ENCODE data around the gene SLC39A11.

The SLC39A11 gene

GRCh38 chr17:72671016-72671415, 421.5 kb downstream of the SLC39A11 start:
- no peak for DNase-seq

GRCh38 chr17:72667096-72668063, 425.1 kb downstream of the SLC39A11 start:
- no peak for DNase-seq

- no peak for DNase-seq
Measured at GRCh38 chr17:72665852-72666851, 426.3 kb downstream of the SLC39A11 start.

GRCh38 chr17:72662827-72663190, 429.7 kb downstream of the SLC39A11 start:
- DNase-seq = no peak

- DNase-seq = no peak
Measured at GRCh38 chr17:72661945-72662826, 430.3 kb downstream of the SLC39A11 start.

- DNase-seq = peak; percentile 40 to 71
Measured at GRCh38 chr17:72661116-72661944, 431.2 kb downstream of the SLC39A11 start.

DNA sequence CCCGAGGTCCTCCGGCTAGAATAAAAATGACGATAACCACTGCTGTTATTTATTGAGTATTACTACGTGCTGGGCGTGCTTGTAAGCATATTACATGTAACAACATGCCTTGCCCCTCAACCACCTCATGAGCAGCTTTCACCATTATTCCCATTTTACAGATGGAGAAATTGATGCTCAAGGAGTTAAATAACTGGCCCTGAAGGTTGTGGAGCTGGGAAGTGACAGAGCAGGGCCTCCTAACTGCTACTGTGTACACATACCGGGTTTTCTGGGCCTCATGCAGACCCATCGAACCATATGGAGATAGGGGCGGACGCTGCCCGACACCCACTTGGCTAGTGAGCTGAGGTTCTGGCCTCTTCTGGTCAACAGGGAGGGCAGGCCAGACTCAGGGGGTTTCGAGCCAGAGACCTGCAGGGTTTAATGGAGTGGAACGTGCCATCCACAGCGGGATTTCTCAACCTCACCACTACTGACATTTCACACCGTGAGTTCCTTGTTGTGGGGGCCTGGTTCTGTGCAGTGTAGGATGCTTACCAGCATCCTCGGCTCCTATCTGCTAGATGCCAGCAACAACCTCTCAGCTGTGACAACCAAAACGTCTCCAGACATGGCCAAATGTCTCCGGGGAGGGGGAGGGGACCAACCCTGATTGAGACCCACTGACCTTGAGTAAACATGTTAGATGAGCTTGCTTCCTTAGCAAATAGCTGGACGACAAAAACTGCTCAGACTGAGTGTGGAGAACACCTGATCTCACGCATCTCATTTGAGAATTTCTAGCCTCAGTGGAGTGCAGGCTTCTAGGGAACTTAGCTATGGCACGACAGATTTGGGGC, 432.0 kb downstream of the SLC39A11 start:
- no peak for DNase-seq

GRCh38 chr17:72659811-72660210, 432.7 kb downstream of the SLC39A11 start:
- no peak for DNase-seq

- no peak for DNase-seq
Measured at GRCh38 chr17:72658675-72659074, 433.8 kb downstream of the SLC39A11 start.

- no peak for DNase-seq
Measured at GRCh38 chr17:72657467-72658317, 434.8 kb downstream of the SLC39A11 start.

DNA sequence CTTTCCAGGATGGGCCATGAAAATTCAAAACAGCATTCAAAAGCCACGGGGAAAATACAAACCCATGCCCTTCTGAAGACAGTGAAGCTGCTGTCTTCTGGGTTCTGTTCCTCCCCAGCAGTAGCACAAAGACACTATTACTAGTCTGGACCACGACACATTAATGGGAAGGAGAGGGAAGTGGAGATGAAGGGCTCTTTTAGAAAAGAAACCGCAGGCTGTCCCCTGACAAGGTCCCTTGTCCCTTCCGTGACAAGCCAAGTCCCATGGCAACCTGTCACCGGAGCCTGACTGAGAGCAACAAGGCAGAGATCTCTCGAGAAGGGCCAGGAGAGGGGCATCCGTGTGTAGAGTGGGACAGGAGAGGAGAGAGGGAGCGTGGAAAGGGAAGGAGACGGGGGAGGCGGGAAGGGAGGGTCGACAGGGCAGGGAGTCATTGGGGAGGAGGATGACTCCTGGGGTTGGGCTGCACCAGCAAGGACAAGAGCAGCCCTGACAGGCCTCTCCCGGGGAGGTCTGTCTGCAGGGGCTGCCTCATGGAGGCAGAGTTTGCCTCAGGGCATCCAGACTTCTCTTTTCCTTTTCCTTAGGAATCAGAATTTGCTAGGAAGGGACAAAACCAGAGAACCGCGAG, 436.2 kb downstream of the SLC39A11 start:
- no peak for DNase-seq

- DNase-seq = no peak
Measured at GRCh38 chr17:72654706-72655105, 437.8 kb downstream of the SLC39A11 start.

- DNase-seq = no peak
Measured at GRCh38 chr17:72651988-72652387, 440.5 kb downstream of the SLC39A11 start.

GRCh38 chr17:72648702-72649101, 443.8 kb downstream of the SLC39A11 start:
- DNase-seq = no peak

DNA sequence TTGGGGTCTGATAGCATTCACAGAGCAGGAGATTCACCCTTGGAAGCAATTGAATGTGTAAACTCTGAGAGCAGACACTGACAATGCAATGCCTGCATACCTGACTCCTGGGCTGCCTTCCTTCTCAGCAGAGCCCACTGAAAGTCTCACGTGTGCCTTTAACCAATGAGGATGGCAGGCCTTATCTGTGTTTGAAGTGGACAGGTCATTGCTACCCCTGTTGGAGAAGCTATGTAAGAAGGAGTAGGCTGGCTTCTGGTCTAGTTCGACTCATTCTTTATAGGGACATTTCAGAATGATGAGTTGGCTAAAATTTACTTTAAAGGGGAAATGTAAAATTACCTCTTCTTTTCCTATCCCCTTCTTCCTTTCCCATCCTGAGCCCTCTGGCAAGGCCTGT, 446.3 kb downstream of the SLC39A11 start:
- DNase-seq = no peak

DNA sequence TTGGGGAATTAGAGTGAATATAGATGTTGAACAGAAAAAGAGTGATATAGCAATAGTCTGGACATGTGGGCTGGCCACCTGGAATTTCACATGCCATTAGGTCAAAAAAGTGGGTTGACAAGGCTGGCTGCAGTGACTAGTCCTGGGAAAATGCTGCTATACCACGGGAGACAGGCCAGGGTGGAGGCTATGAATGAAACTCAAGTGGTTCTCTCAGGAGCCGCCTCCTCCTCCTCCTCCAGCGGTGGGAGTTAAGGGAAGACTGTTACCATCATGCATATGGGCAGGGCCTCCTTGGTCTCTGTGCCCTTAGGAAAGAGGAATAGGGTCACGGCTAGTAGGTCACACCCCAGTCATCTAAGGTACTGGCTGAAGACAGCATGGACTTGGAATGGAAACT, 448.0 kb downstream of the SLC39A11 start:
- no peak for DNase-seq

DNA sequence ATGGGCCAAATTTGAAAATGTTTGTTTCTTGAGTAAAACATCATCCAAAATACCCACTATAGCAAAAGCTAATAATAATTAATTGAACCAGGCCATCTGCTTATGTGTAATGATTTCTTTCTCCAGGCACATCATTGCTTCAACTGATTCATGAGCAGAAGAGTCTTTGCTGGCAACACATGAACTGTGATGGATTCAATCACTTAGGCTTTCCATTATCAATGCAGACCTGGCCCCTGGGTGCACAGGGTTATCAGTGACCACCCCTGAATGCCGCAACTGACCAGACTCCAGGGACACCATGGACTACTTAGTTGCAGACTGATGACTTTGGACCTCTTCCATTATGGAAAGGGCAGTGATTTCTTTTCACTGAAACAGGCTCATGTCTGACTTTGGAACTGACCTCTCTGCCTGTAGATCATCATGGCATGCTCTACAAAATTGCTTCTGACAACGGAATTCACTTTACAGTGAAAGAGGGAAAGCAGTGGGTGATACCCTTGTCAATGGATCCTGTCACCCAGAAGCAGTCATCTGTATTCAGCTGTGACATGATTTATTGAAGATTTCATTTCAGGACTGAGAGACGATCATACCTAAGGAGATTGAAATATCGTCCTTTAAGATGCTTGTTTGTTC, 448.8 kb downstream of the SLC39A11 start:
- DNase-seq = no peak

DNA sequence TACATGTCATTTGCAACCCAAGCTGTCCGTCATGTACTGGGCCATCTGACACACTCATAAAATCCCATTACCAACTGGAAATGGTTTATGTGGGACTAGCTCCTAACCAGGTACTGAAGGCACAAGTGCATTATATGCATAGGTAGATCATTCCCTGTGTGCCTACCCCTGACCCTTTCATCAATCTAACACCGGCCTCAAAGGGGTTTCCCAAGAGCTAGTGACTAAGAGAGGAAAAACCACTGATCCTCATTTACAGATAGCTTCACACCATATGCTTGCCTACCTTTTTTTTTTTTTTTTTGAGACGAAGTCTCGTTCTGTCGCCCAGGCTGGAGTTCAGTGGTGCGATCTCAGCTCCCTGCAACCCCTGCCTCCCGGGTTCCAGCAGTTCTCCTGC, 449.8 kb downstream of the SLC39A11 start:
- DNase-seq = no peak
